Measurements from ENCODE around the gene ASCC3.

Gene ASCC3

DNA sequence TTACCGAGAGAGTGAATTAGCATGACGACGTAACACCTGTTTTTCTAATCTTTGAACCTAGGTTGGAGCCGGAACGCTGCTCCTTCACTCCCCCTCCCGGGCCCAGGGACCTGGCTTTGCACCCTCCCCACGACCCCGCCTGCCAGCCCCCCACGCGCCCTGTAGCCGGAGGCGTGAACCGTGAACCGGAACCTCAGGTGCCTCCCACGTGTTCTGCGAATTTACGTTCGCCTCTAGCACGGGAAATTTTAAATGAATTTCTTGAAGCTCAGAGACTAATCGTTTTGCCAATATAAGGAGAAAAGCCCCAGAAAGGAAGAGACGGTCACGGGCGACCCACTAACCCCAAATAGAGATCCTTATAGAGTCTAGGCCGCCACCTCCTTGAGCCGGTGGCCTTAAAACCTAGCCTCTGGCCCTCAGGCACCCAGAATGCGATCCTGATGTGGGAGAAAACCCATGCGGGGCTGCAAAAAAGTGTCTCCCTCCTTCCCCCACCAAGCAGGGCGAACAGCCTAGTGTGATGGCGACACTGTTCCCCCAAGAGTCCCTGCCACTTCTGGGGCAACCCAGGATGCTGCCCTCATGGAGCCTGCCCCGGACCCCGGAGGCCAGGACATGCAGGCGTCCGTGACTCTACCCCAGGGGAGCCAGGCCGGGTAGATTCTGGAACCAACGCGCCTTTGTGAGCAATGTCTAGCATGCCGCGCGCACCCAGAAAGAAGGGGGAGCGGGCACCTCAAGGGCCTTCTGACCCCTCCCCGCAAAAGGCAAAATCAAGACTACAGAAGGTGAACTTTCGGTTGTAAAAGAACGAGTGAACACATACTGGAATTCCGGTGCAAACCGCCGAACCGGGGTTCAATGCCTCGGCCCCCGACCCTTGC lies 413.8 kb downstream of the ASCC3 start:
- TF ChIP-seq, protein P1, sequence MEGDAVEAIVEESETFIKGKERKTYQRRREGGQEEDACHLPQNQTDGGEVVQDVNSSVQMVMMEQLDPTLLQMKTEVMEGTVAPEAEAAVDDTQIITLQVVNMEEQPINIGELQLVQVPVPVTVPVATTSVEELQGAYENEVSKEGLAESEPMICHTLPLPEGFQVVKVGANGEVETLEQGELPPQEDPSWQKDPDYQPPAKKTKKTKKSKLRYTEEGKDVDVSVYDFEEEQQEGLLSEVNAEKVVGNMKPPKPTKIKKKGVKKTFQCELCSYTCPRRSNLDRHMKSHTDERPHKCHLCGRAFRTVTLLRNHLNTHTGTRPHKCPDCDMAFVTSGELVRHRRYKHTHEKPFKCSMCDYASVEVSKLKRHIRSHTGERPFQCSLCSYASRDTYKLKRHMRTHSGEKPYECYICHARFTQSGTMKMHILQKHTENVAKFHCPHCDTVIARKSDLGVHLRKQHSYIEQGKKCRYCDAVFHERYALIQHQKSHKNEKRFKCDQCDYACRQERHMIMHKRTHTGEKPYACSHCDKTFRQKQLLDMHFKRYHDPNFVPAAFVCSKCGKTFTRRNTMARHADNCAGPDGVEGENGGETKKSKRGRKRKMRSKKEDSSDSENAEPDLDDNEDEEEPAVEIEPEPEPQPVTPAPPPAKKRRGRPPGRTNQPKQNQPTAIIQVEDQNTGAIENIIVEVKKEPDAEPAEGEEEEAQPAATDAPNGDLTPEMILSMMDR (IDR thresholded peaks at IDR 0.05; ENCODE audit: poor library complexity, severe bottlenecking): no peak
- no peaks in the 10 kb centered on the region for H3K4me1 ChIP-seq (ENCODE audit: insufficient read depth, poor library complexity, severe bottlenecking)
- no peak overlapping the region for H3K27ac ChIP-seq (ENCODE audit: poor library complexity, severe bottlenecking)
- peaks cover 90% of the 10 kb centered on the region for H3K27me3 ChIP-seq (ENCODE audit: insufficient read depth, poor library complexity, severe bottlenecking)
- ATAC-seq (ENCODE audit: low read depth) (no peak), DNase-seq (ENCODE audit: low spot score) (no peak)
- no peaks in the 10 kb centered on the region for H3K9me3 ChIP-seq (ENCODE audit: severe bottlenecking)
- no peak overlapping the region for H3K4me3 ChIP-seq (ENCODE audit: severe bottlenecking)
- H3K36me3 ChIP-seq (ENCODE audit: low read depth): no peaks in the 10 kb centered on the region

DNA sequence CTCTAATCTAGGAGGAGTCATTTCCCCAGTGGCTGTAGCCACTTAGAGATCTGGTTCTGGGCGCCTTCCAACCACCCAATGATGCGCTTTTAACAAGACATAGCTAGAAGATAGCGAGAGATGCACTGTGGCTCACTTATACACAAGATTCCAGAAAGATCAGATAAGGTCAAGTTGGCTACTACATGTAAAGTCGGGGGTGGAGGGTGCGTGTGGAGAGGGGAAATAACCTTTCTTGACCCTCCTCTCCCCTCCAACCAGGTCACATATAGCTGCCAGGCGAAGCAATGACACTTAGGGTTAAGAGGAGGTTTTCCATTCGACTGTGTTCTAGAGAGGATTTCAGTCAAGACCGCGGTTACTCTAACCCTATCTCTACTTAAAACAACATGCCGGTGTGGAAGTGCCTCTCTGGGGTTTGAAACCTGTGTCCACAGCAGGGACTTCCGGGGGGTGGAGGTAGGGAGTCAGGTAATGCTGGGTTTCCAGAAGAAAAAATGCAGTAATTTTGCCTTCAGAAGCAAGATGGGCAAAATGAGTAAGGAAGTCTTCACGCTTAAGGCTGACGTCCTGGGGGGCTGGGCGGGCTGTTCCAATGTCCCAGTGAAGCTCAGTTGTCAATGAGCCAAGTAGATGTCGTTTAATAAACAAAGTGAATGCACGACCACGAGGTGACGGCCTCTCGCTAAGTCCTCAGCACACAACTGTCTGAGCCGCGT lies 414.6 kb downstream of the ASCC3 start:
- peaks cover 93% of the 10 kb centered on the region for H3K27me3 ChIP-seq (ENCODE audit: insufficient read depth, poor library complexity, severe bottlenecking)
- H3K4me3 ChIP-seq (ENCODE audit: severe bottlenecking): no peak overlapping the region
- H3K27ac ChIP-seq (ENCODE audit: poor library complexity, severe bottlenecking): no peak overlapping the region
- DNase-seq (ENCODE audit: low spot score) (no peak), ATAC-seq (ENCODE audit: low read depth) (no peak)
- no peaks in the 10 kb centered on the region for H3K36me3 ChIP-seq (ENCODE audit: low read depth)
- H3K4me1 ChIP-seq (ENCODE audit: insufficient read depth, poor library complexity, severe bottlenecking): peaks cover 3% of the 10 kb centered on the region
- H3K9me3 ChIP-seq (ENCODE audit: severe bottlenecking): no peaks in the 10 kb centered on the region
- TF ChIP-seq, protein P1 (IDR thresholded peaks at IDR 0.05; ENCODE audit: poor library complexity, severe bottlenecking): no peak

DNA sequence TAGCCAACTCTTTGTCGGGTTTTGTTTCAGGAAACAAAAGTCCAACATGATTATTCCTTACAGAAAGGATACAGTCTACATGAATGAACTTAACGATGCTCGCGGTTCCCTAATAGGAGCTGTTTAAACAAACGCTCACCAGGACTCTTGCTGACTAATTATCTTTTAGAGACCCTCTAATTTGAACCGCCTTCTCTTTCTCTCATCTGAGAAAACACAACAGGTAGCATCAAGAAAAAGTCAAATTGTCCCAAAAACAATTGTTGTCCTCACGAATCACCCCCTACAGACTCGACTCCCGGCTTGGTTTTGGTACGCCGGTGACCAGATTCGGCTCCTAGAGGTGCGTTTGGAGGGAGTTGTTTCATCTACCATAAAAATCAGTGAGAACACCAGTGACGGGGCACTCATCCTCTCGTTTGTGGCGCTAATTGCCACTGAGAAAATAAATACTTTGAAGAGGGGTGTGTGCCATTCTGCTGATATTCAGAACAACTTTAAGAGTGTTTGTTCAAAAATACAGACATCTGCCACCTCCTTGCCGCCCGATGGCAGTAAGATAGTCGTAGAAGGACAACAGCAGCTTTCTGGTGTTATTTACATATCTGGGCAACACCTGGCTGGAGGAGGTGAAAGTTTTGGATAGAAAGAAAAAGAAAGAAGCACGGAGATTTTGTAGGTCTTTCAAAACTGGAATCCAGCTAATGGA lies 415.3 kb downstream of the ASCC3 start:
- Histone ChIP-seq H3K27me3 (ENCODE audit: insufficient read depth, poor library complexity, severe bottlenecking) (peaks cover 96% of the 10 kb centered on the region), H3K27ac (ENCODE audit: poor library complexity, severe bottlenecking) (no peak overlapping the region), H3K9me3 (ENCODE audit: severe bottlenecking) (no peaks in the 10 kb centered on the region), H3K36me3 (ENCODE audit: low read depth) (no peaks in the 10 kb centered on the region), H3K4me1 (ENCODE audit: insufficient read depth, poor library complexity, severe bottlenecking) (peaks cover 3% of the 10 kb centered on the region), H3K4me3 (ENCODE audit: severe bottlenecking) (no peak overlapping the region)
- ATAC-seq (ENCODE audit: low read depth): no peak
- TF ChIP-seq, protein P1 (IDR thresholded peaks at IDR 0.05; ENCODE audit: poor library complexity, severe bottlenecking): no peak
- no peak for DNase-seq (ENCODE audit: low spot score)

DNA sequence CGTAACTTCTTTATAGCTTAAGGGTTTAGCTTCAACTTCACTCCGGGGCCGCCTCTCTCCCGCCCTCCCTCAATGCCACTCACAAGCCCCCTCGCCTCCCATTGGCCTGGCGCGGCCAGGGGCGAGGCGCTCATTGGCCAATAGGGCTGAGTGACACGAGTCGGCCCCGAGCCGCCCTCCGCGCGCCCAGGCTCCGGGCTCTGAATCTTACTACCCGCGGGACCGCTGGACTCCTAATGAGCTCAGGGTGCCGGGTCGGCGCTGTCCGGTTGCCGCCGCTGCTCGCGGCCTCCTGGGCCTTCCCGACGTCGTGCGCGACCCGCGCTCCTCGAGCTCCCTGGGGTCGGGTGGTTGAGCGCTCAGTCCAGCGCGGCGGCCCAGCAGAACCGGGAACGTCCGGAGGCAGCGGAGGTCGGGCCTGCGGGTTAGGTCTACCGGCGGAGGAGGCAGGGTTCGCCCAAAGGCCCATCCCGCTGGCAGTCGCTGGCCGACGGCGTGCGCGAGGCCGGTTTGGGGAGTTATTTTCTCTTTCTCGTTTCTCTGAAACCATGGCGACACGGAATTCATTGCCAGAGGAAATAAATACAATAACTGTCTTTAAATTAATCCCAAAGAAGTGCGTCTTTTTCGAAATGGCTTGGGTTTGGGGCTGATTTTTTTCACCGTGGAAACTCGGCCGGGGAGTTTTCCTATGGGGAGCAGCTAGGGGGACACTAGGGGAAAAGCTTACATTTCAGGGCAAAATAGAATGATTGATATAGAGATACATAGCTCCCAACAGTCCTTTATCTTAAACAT lies 416.0 kb downstream of the ASCC3 start, which contains the start of gene SIM1:
Gene SIM1, minus strand, starts transcription at position 19 of the 798 bp plus-strand sequence. CDS start 1,453 bp downstream, outside the sequence.
- TF ChIP-seq, protein P1 (IDR thresholded peaks at IDR 0.05; ENCODE audit: poor library complexity, severe bottlenecking): no peak
- Histone ChIP-seq H3K9me3 (ENCODE audit: severe bottlenecking) (no peaks in the 10 kb centered on the region), H3K27ac (ENCODE audit: poor library complexity, severe bottlenecking) (no peak within 1 kb of the TSS), H3K27me3 (ENCODE audit: insufficient read depth, poor library complexity, severe bottlenecking) (peaks cover 98% of the 10 kb centered on the region), H3K4me1 (ENCODE audit: insufficient read depth, poor library complexity, severe bottlenecking) (peaks cover 3% of the 10 kb centered on the region), H3K4me3 (ENCODE audit: severe bottlenecking) (peak within 1 kb of the TSS; percentile 28), H3K36me3 (ENCODE audit: low read depth) (no peaks in the 10 kb centered on the region)
- ATAC-seq (ENCODE audit: low read depth) (peak; percentile 93), DNase-seq (ENCODE audit: low spot score) (peak; percentile 66)
